Upper lobe of right lung (tissue), 1 donor: ENCODE data around the gene LMAN2. TPM values are rescaled to one million over a fixed set of nuclear protein-coding genes. Genes with fewer than 3 reads are reported as not detected.

Experiments used
- ATAC-seq: fragments of 200-7000 bp; cut with Tn5 transposase; one replicate; pipeline ENCODE4 v1.9.1; 2020; ENCODE audit warnings: mild to moderate bottlenecking, moderate library complexity
- DNase-seq: peaks from one replicate; pipeline ENCODE4 v3.0.0-alpha.2; 2020
- H3K27ac ChIP-seq: fragments of 200-600 bp; one replicate; pipeline ENCODE4 v1.8.0; 2022
- H3K27me3 ChIP-seq: fragments of 200-600 bp; one replicate; pipeline ENCODE4 v1.8.0; 2022; ENCODE audit warnings: mild to moderate bottlenecking
- H3K36me3 ChIP-seq: fragments of 200-600 bp; one replicate; pipeline ENCODE4 v1.8.0; 2022
- H3K4me1 ChIP-seq: fragments of 200-600 bp; one replicate; pipeline ENCODE4 v1.8.0; 2022
- H3K4me3 ChIP-seq: fragments of 200-600 bp; one replicate; pipeline ENCODE4 v1.8.0; 2022; ENCODE audit warnings: mild to moderate bottlenecking
- H3K9me3 ChIP-seq: fragments of 200-600 bp; one replicate; pipeline ENCODE4 v1.8.0; 2022
- intact Hi-C: fragments of 100-400 bp; cut with DNase I; formaldehyde crosslinking; loops from one replicate; pipeline ENCODE4 v1.11.0; 2022
- total RNA-seq: library from RNA; stranded (reverse); fragmentation: NEBNext Ultra II Directional; extraction: Animal tissue kit (Norgen Biotek cat#: 25700); gene quantifications from one replicate; pipeline ENCODE4 v1.2.1, GENCODE V29; 2021
- TF ChIP-seq, protein P1 (sequence below): fragments of 200-600 bp; IDR thresholded peaks from one replicate; pipeline ENCODE4 v1.8.0; 2022; ENCODE audit warnings: antibody characterized with exemption
- donor health status: DM: no; HTN: yes; CAD: no; lungs with severe emphysema.

Gene LMAN2
- total RNA-seq, 1 donor from 2014 or later, result 117 TPM

- no peak for DNase-seq
- TF ChIP-seq, protein P1, sequence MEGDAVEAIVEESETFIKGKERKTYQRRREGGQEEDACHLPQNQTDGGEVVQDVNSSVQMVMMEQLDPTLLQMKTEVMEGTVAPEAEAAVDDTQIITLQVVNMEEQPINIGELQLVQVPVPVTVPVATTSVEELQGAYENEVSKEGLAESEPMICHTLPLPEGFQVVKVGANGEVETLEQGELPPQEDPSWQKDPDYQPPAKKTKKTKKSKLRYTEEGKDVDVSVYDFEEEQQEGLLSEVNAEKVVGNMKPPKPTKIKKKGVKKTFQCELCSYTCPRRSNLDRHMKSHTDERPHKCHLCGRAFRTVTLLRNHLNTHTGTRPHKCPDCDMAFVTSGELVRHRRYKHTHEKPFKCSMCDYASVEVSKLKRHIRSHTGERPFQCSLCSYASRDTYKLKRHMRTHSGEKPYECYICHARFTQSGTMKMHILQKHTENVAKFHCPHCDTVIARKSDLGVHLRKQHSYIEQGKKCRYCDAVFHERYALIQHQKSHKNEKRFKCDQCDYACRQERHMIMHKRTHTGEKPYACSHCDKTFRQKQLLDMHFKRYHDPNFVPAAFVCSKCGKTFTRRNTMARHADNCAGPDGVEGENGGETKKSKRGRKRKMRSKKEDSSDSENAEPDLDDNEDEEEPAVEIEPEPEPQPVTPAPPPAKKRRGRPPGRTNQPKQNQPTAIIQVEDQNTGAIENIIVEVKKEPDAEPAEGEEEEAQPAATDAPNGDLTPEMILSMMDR, result no peak
Measured at GRCh38 chr5:177359860-177360259, 8.4 kb upstream of the LMAN2 start.

DNA sequence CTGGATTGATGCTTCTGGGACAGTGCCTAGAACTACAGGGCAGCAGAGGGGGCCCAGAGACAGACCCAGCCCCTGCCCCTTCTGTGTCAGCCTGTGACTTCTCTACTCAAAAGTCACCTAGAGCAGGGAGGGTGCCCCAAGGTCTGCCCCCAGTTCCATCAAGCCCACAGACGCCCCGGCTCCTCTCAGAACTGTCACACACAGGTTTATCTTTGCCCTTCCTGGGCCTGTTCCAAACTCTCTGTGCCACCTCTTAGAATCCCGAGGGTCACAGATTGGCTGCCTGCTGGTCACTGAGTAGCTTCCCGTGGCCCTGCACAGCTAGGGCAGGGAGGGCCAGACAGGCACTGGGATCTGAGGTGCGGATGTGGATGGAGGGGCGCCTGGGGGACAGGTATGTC lies 8.0 kb upstream of the LMAN2 start:
- Histone ChIP-seq H3K36me3 (no peaks in the 10 kb centered on the region), H3K4me3 (no peak overlapping the region)

More at GRCh38 chr5:177359860-177360259, 8.4 kb upstream of the LMAN2 start:
- Histone ChIP-seq H3K36me3 (no peaks in the 10 kb centered on the region), H3K27ac (no peak overlapping the region), H3K4me3 (no peak overlapping the region), H3K4me1 (peaks cover 30% of the 10 kb centered on the region), H3K9me3 (no peaks in the 10 kb centered on the region), H3K27me3 (no peaks in the 10 kb centered on the region)
- ATAC-seq, result no peak
- intact Hi-C loops, result no loop called here

DNA sequence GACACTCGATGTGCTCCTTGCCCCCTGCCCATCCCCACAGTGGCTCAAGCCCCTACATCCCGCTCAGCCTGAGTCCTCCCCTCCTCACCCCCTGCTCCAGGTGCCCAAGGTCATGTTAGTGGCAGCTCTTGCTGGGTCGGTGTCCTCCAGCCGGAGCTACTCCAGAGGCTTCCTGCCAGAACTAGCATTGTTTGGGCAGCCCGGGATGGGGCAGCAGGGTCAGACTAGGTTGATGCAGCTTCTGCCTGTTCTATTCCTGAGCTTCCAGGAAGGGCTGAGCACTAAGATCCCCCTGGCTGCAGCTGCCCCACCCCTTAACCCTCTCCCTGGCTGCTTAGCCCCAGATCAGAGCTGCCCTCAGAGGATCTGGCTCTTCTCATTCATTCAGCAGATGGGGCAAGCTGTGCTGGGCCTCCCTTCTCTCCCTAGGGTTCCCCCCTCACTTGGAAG lies 6.9 kb upstream of the LMAN2 start:
- H3K4me1 ChIP-seq, result peaks cover 26% of the 10 kb centered on the region
- TF ChIP-seq, protein P1, result no peak
- ATAC-seq (no peak), DNase-seq (no peak)
- no peaks in the 10 kb centered on the region for H3K9me3 ChIP-seq
- no peaks in the 10 kb centered on the region for H3K27me3 ChIP-seq
- intact Hi-C loops, result no loop called here
- peak overlapping the region; percentile 74 for H3K27ac ChIP-seq
- no peaks in the 10 kb centered on the region for H3K36me3 ChIP-seq
- H3K4me3 ChIP-seq, result peak overlapping the region; percentile 52

More for the DNA sequence above, 8.0 kb upstream of the LMAN2 start:
- Histone ChIP-seq H3K27me3 (no peaks in the 10 kb centered on the region), H3K9me3 (no peaks in the 10 kb centered on the region), H3K4me1 (peaks cover 30% of the 10 kb centered on the region), H3K27ac (no peak overlapping the region)
- TF ChIP-seq, protein P1, result no peak
- ATAC-seq, result no peak
- intact Hi-C loops, result no loop called here
- no peak for DNase-seq

- H3K27me3 ChIP-seq, result no peaks in the 10 kb centered on the region
- H3K27ac ChIP-seq, result peak within 1 kb of the TSS; percentile 74
Measured at GRCh38 chr5:177357459-177358351, 6.2 kb upstream of the LMAN2 start, which contains the start of gene RGS14. Gene RGS14 (plus strand): TSS chr5:177357924. CDS start chr5:177358025, 101 bp downstream.

GRCh38 chr5:177357146-177357458 lies 5.6 kb upstream of the LMAN2 start:
- H3K4me1 ChIP-seq, result peaks cover 14% of the 10 kb centered on the region
- no peaks in the 10 kb centered on the region for H3K27me3 ChIP-seq
- ATAC-seq (no peak), DNase-seq (no peak)
- intact Hi-C loops, result no loop called here
- no peak overlapping the region for H3K27ac ChIP-seq
- no peak overlapping the region for H3K4me3 ChIP-seq
- TF ChIP-seq, protein P1, result no peak
- no peaks in the 10 kb centered on the region for H3K36me3 ChIP-seq
- no peaks in the 10 kb centered on the region for H3K9me3 ChIP-seq

More at GRCh38 chr5:177357459-177358351, 6.2 kb upstream of the LMAN2 start, which contains the start of gene RGS14:
- intact Hi-C loops, result no loop called here
- ATAC-seq, result peak; percentile 86
- no peaks in the 10 kb centered on the region for H3K36me3 ChIP-seq
- H3K4me1 ChIP-seq, result peaks cover 20% of the 10 kb centered on the region
- TF ChIP-seq, protein P1, result no peak
- H3K9me3 ChIP-seq, result no peaks in the 10 kb centered on the region
- DNase-seq, result no peak
- H3K4me3 ChIP-seq, result peak within 1 kb of the TSS; percentile 52
